Measurements from ENCODE around the gene CCDC40. TPM values are rescaled to one million over a fixed set of nuclear protein-coding genes. Genes with fewer than 3 reads are reported as not detected.

The CCDC40 gene
- total RNA-seq, 1 donor = 6.9 TPM

DNA sequence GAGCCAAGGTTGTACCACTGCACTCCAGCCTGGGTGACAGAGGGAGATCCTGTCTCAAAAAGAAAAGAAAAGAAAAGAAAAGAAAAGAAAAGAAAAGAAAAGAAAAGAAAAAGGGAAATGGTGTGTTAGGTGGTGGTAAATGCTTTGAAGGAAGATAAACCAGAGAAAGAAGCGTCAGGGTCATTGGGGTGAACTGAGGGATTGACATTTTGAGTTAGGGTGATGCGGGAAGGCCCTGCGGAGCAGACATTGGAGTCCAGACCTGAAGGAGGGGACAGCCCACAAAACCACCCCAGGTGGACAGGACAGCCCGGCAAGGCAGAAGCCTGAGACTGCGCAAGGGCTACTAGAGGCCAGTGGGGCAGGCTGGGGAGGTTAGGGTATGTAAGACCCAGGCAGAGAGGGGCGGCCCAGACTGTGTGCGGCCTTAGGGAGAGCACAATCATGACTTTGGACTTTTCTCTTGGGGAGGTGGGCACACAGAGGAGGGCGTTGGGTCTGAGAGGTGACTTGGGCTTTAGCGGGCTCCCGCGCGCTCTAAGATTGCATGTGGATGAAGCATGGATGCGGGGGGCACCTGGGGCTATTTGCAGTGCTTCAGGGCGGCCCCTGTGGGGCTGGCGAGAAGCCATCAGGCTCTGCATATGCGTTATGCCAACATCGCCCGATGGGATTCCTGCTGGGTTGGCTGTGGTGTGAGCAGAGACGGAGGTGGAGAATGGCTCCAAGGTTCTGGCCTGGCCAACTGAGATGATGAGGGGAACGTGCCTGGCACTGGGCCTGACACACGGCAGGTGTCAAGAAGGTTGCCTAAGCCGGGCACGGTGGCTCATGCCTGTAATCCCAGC, 61.6 kb downstream of the CCDC40 start:
- DNase-seq (ENCODE audit: low read depth) = no peak
- TF ChIP-seq, protein P1, sequence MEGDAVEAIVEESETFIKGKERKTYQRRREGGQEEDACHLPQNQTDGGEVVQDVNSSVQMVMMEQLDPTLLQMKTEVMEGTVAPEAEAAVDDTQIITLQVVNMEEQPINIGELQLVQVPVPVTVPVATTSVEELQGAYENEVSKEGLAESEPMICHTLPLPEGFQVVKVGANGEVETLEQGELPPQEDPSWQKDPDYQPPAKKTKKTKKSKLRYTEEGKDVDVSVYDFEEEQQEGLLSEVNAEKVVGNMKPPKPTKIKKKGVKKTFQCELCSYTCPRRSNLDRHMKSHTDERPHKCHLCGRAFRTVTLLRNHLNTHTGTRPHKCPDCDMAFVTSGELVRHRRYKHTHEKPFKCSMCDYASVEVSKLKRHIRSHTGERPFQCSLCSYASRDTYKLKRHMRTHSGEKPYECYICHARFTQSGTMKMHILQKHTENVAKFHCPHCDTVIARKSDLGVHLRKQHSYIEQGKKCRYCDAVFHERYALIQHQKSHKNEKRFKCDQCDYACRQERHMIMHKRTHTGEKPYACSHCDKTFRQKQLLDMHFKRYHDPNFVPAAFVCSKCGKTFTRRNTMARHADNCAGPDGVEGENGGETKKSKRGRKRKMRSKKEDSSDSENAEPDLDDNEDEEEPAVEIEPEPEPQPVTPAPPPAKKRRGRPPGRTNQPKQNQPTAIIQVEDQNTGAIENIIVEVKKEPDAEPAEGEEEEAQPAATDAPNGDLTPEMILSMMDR (IDR thresholded peaks at IDR 0.05; ENCODE audit: insufficient read depth, low read depth, low read length) = no peak

DNA sequence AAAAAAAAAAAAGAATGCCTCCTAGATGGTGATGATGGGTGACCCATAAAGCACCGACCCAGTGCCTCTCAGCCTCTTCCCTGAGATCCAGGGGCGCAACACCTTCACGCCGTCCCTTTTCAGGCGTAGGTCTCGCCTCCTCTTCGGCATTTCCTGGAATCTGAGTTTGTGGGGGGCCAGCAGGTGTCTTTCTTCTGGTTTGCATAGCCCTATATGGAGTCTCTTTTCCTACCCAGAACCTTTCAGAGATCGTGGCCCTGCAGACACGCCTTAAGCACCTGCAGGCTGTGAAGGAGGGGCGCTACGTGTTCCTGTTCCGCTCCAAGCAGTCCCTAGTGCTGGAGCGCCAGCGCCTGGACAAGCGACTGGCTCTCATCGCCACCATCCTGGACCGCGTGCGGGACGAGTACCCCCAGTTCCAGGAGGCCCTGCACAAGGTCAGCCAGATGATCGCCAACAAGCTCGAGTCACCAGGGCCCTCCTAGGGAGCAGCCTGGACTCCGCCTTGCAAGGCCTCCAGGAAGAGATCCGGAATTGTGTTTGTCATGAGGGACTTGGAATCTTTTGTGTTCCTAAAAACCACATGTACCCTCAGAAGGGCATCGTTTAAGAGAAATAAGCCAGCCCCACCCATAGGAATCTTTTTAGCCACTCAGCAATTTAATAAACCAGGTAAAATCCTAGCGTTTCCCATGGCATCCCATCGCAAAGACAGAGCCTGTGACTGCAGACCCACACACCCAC, 63.0 kb downstream of the CCDC40 start:
- no peak overlapping the region for H3K4me3 ChIP-seq (ENCODE audit: low read depth, low read length)
- no peak for DNase-seq (ENCODE audit: low read depth)
- TF ChIP-seq, protein P1 (IDR thresholded peaks at IDR 0.05; ENCODE audit: insufficient read depth, low read depth, low read length) = no peak

More for the DNA sequence above, 61.6 kb downstream of the CCDC40 start:
- no peak overlapping the region for H3K4me3 ChIP-seq (ENCODE audit: low read depth, low read length)

DNA sequence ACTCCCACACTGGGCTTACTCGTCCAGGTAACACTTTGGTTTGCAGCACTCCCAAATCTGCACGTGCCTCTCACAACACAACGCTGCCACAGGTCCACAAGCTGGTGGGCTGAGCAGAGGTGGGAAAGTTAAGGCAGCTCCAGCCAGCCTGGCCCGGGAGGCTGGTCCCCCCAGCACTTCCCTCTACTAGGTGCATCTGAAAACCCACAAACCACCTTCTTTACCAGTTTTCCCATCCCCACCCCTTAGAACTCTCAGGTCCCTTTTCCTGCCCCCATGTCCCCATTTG, 63.5 kb downstream of the CCDC40 start:
- no peak for DNase-seq (ENCODE audit: low read depth)

DNA sequence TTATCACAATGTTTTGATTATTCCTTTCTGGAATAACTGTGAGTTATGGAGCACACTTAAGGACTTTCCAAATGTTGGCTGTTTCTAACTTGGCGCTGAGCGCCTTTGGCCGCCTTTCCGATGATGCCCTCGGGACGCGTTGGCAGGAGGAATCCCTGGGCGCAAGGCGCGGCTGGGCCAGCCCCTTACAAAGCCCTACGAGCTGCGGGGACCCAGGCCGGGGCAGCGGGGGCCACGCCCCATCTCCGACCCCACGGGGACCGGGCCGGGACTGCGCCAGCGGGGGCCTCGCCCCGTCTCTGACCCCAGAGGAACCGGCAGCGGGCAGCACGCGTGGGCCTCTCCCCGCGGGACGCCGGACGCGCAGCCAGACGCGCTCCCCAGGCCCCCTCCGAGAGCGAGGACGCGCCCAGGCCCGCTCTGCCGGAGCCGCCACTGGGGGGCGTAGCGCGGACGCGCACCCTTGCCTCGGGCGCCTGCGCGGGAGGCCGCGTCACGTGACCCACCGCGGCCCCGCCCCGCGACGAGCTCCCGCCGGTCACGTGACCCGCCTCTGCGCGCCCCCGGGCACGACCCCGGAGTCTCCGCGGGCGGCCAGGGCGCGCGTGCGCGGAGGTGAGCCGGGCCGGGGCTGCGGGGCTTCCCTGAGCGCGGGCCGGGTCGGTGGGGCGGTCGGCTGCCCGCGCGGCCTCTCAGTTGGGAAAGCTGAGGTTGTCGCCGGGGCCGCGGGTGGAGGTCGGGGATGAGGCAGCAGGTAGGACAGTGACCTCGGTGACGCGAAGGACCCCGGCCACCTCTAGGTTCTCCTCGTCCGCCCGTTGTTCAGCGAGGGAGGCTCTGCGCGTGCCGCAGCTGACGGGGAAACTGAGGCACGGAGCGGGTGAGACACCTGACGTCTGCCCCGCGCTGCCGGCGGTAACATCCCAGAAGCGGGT, 64.8 kb downstream of the CCDC40 start, which contains the start of gene GAA:
GAA (plus strand) TSS at position 571 of the 935 bp plus-strand sequence. CDS start 3,006 bp downstream, outside the sequence.
- peak; percentile 78 for DNase-seq (ENCODE audit: low read depth)
- TF ChIP-seq, protein P1 (IDR thresholded peaks at IDR 0.05; ENCODE audit: insufficient read depth, low read depth, low read length) = peak; percentile 57
- peak within 1 kb of the TSS; percentile 82 for H3K4me3 ChIP-seq (ENCODE audit: low read depth, low read length)

More for the DNA sequence above, 63.5 kb downstream of the CCDC40 start:
- no peak overlapping the region for H3K4me3 ChIP-seq (ENCODE audit: low read depth, low read length)
- TF ChIP-seq, protein P1 (IDR thresholded peaks at IDR 0.05; ENCODE audit: insufficient read depth, low read depth, low read length) = no peak

DNA sequence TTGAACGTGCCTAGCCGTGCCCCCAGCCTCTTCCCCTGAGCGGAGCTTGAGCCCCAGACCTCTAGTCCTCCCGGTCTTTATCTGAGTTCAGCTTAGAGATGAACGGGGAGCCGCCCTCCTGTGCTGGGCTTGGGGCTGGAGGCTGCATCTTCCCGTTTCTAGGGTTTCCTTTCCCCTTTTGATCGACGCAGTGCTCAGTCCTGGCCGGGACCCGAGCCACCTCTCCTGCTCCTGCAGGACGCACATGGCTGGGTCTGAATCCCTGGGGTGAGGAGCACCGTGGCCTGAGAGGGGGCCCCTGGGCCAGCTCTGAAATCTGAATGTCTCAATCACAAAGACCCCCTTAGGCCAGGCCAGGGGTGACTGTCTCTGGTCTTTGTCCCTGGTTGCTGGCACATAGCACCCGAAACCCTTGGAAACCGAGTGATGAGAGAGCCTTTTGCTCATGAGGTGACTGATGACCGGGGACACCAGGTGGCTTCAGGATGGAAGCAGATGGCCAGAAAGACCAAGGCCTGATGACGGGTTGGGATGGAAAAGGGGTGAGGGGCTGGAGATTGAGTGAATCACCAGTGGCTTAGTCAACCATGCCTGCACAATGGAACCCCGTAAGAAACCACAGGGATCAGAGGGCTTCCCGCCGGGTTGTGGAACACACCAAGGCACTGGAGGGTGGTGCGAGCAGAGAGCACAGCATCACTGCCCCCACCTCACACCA, 65.7 kb downstream of the CCDC40 start:
- DNase-seq (ENCODE audit: low read depth) = peak; percentile 11
- H3K4me3 ChIP-seq (ENCODE audit: low read depth, low read length) = peak overlapping the region; percentile 82
- TF ChIP-seq, protein P1 (IDR thresholded peaks at IDR 0.05; ENCODE audit: insufficient read depth, low read depth, low read length) = no peak

Data from fibroblast of villous mesenchyme (primary cell).